ENCODE measurements around the gene UROC1.

The UROC1 gene

GRCh38 chr3:126433105-126433430 is 84.5 kb downstream of the UROC1 start:
- TF ChIP-seq CEBPB (IDR thresholded peaks at IDR 0.05), result no peak
- TF ChIP-seq FOXM1 (IDR thresholded peaks at IDR 0.05; ENCODE audit: borderline replicate concordance, low read depth), result no peak
- TF ChIP-seq, protein P1, sequence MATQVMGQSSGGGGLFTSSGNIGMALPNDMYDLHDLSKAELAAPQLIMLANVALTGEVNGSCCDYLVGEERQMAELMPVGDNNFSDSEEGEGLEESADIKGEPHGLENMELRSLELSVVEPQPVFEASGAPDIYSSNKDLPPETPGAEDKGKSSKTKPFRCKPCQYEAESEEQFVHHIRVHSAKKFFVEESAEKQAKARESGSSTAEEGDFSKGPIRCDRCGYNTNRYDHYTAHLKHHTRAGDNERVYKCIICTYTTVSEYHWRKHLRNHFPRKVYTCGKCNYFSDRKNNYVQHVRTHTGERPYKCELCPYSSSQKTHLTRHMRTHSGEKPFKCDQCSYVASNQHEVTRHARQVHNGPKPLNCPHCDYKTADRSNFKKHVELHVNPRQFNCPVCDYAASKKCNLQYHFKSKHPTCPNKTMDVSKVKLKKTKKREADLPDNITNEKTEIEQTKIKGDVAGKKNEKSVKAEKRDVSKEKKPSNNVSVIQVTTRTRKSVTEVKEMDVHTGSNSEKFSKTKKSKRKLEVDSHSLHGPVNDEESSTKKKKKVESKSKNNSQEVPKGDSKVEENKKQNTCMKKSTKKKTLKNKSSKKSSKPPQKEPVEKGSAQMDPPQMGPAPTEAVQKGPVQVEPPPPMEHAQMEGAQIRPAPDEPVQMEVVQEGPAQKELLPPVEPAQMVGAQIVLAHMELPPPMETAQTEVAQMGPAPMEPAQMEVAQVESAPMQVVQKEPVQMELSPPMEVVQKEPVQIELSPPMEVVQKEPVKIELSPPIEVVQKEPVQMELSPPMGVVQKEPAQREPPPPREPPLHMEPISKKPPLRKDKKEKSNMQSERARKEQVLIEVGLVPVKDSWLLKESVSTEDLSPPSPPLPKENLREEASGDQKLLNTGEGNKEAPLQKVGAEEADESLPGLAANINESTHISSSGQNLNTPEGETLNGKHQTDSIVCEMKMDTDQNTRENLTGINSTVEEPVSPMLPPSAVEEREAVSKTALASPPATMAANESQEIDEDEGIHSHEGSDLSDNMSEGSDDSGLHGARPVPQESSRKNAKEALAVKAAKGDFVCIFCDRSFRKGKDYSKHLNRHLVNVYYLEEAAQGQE (IDR thresholded peaks at IDR 0.05; ENCODE audit: low read depth), result no peak
- no peak for TF ChIP-seq ZBTB7A (IDR thresholded peaks at IDR 0.05; ENCODE audit: low read depth)
- no peak for TF ChIP-seq EP300 (IDR thresholded peaks at IDR 0.05; ENCODE audit: borderline replicate concordance)
- no peak for TF ChIP-seq USF1 (IDR thresholded peaks at IDR 0.05)
- no peak for TF ChIP-seq RAD21 (IDR thresholded peaks at IDR 0.05; ENCODE audit: low read depth)
- TF ChIP-seq, protein P2, sequence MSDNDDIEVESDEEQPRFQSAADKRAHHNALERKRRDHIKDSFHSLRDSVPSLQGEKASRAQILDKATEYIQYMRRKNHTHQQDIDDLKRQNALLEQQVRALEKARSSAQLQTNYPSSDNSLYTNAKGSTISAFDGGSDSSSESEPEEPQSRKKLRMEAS (IDR thresholded peaks at IDR 0.05), result no peak
- no peak for TF ChIP-seq CREB1 (IDR thresholded peaks at IDR 0.05; ENCODE audit: low read depth)
- TF ChIP-seq TEAD4 (IDR thresholded peaks at IDR 0.05), result no peak
- no peak for TF ChIP-seq YY1 (IDR thresholded peaks at IDR 0.05; ENCODE audit: low read depth)
- TF ChIP-seq EGR1 (IDR thresholded peaks at IDR 0.05), result no peak
- TF ChIP-seq NFIC (IDR thresholded peaks at IDR 0.05), result no peak
- no peak for TF ChIP-seq TCF12 (IDR thresholded peaks at IDR 0.05; ENCODE audit: low read depth)
- TF ChIP-seq TAF1 (IDR thresholded peaks at IDR 0.05; ENCODE audit: low read depth), result no peak

DNA sequence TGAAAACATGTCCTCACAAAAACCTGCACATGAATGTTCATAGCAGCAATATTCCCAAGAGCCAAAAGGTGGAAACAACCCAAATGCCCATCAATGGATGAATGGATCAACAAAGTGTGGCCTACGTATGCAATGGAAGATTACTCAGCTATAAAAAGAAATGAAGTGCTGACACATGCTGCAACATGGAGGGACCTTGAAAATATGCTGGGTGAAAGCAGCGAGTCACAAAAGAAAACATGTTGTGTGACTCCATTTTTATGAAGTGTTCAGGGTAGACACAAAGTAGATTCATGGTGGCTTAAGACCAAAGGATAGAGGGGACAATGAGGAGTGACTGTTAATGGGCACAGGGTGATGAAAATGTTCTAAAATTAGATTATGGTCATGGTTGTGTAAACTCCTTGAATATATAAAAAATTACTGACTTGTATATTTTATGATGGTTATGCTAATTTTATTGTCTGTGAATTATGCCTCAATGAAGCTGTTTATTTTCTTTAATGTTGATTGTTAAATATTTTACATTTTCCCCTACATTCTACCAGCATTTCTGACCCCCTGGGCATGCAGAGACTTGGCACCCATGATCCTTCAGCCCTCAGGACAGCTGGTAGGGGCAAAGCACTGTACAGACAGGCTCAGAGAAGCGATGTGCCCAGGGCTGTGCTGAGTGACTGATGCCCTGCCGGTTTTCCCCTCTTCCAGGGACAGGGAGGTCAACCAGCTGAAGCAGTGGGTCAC is 85.0 kb downstream of the UROC1 start:
- TF ChIP-seq EGR1 (IDR thresholded peaks at IDR 0.05), result no peak
- TF ChIP-seq FOXM1 (IDR thresholded peaks at IDR 0.05; ENCODE audit: borderline replicate concordance, low read depth), result no peak
- TF ChIP-seq CEBPB (IDR thresholded peaks at IDR 0.05), result no peak
- TF ChIP-seq, protein P1 (IDR thresholded peaks at IDR 0.05; ENCODE audit: low read depth), result no peak
- no peak for TF ChIP-seq EP300 (IDR thresholded peaks at IDR 0.05; ENCODE audit: borderline replicate concordance)
- no peak for TF ChIP-seq USF1 (IDR thresholded peaks at IDR 0.05)

Measured in Ishikawa (cell line).